G401.6 (cell line): ENCODE results near the gene AK1.
"Not testable (repeated sequence)": the region's sequence is repeated elsewhere in the genome, so short reads cannot be mapped to it uniquely, and the experiment has no call there.

Source experiments
- FAIRE-seq: peaks from 2 replicates; lab custom pipeline; 2012; peaks lifted over from hg19 to GRCh38; lab: Jason Lieb, UNC

Gene AK1

GRCh38 chr9:127847833-127848755 lies 29.4 kb downstream of the AK1 start:
- FAIRE-seq = no peak

- FAIRE-seq = no peak
These were observed 30.3 kb downstream of the AK1 start for GRCh38 chr9:127847178-127847510.

- FAIRE-seq = no peak
These were observed 30.9 kb downstream of the AK1 start for GRCh38 chr9:127846443-127847177.

- not testable (repeated sequence) for FAIRE-seq
These were observed 31.9 kb downstream of the AK1 start for GRCh38 chr9:127845619-127846018.

GRCh38 chr9:127844821-127845359 lies 32.6 kb downstream of the AK1 start:
- no peak for FAIRE-seq

- no peak for FAIRE-seq
These were observed 36.2 kb downstream of the AK1 start for GRCh38 chr9:127841087-127841835.

- FAIRE-seq = no peak
These were observed 38.9 kb downstream of the AK1 start for GRCh38 chr9:127838375-127839078.

- FAIRE-seq = no peak
These were observed 40.1 kb downstream of the AK1 start for GRCh38 chr9:127837346-127837745.

GRCh38 chr9:127836561-127836960 lies 40.9 kb downstream of the AK1 start:
- not testable (repeated sequence) for FAIRE-seq

GRCh38 chr9:127835991-127836516 lies 41.4 kb downstream of the AK1 start:
- no peak for FAIRE-seq

- no peak for FAIRE-seq
These were observed 43.9 kb downstream of the AK1 start for GRCh38 chr9:127833555-127833954.

- no peak for FAIRE-seq
These were observed 45.2 kb downstream of the AK1 start for GRCh38 chr9:127832248-127832647.

- FAIRE-seq = no peak
These were observed 48.1 kb downstream of the AK1 start for GRCh38 chr9:127829205-127829906.

- FAIRE-seq = no peak
These were observed 49.0 kb downstream of the AK1 start for GRCh38 chr9:127828262-127829031.

GRCh38 chr9:127826253-127826913 lies 51.1 kb downstream of the AK1 start:
- FAIRE-seq = no peak

- no peak for FAIRE-seq
These were observed 52.0 kb downstream of the AK1 start for GRCh38 chr9:127825319-127826051.

- no peak for FAIRE-seq
These were observed 55.4 kb downstream of the AK1 start for GRCh38 chr9:127822108-127822507.

GRCh38 chr9:127818574-127818973 lies 58.9 kb downstream of the AK1 start:
- FAIRE-seq = no peak

- no peak for FAIRE-seq
These were observed 59.5 kb downstream of the AK1 start for GRCh38 chr9:127817881-127818434.
